ENCODE results near the gene MED13L.
"Not testable (repeated sequence)": the region's sequence is repeated elsewhere in the genome, so short reads cannot be mapped to it uniquely, and the experiment has no call there.

DNA sequence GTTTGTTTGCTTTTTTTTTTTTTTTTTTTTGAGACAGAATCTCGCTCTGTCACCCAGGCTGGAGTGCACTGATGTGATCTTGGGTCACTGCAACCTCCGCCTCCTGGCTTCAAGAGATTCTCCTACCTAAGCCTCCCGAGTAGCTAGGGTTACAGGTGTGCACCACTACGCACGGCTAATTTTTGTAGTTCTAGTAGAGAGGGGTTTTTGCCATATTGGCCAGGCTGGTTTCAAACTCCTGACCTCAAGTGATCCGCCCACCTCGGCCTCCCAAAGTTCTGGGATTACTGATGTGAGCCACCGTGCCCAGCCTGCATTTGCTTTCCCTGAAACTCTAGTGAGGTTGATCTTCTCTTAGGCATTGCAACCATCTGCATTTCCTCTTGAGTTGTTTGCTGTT is 6.4 kb upstream of the MED13L start:
- not testable (repeated sequence) for TF ChIP-seq CTCF, POLR2AphosphoS5 (IDR thresholded peaks at IDR 0.05)
